HEK293 (cell line): ENCODE measurements around the gene PMP22.

Source experiments
- CTCF ChIA-PET: fragments of 350-600 bp; formaldehyde crosslinking; extraction: SDS; loops from one replicate; lab custom pipeline; 2021; ENCODE audit warnings: antibody characterized with exemption; lab: Yijun Ruan, JAX
- POLR2A ChIA-PET: fragments of 300-600 bp; formaldehyde crosslinking; extraction: SDS; loops from one replicate; lab custom pipeline; 2020; ENCODE audit warnings: antibody characterized with exemption, inconsistent platforms; lab: Yijun Ruan, JAX
- H3K27ac ChIP-seq: fragments of 200-500 bp; sonication (Bioruptor generic); 2 replicates; pipeline ENCODE4 v1.5.1; 2014; ENCODE audit warnings: low read depth, low read length, control low read depth, inconsistent platforms; ENCODE audit errors: extremely low read depth
- H3K36me3 ChIP-seq, 2 experiments: fragments of 200-500 bp in 1 of 2; sonication (Bioruptor generic) in 1 of 2; 1 replicate in 1 of 2; 2 replicates in 1 of 2; pipeline ENCODE4 v1.5.1; 2014 to 2017; ENCODE audit warnings: inconsistent platforms in 2 of 2, low read length in 2 of 2; ENCODE audit not compliant: control insufficient read depth in 2 of 2, insufficient read depth in 1 of 2
- H3K4me1 ChIP-seq: fragments of 200-500 bp; sonication (Bioruptor generic); 2 replicates; pipeline ENCODE4 v1.5.1; 2014; ENCODE audit warnings: mild to moderate bottlenecking, low read length, inconsistent platforms; ENCODE audit not compliant: control insufficient read depth, insufficient read depth
- H3K4me3 ChIP-seq: 2 replicates; pipeline ENCODE4 v1.5.1; 2011; ENCODE audit warnings: low read depth, mild to moderate bottlenecking, control low read depth, low read length, moderate library complexity
- H3K9me3 ChIP-seq: fragments of 200-500 bp; sonication (Bioruptor generic); 2 replicates; pipeline ENCODE4 v1.5.1; 2014; ENCODE audit warnings: low read depth, low read length, inconsistent platforms; ENCODE audit not compliant: control insufficient read depth, insufficient read depth
- IKZF3 ChIP-seq: fragments of 450-650 bp; IDR thresholded peaks from 2 replicates; pipeline ENCODE4 v1.5.0; 2018; ENCODE audit warnings: missing biosample characterization, mild to moderate bottlenecking, missing genetic modification characterization, moderate library complexity
- SP2 ChIP-seq: fragments of 450-650 bp; formaldehyde crosslinking; IDR thresholded peaks from 2 replicates; pipeline ENCODE4 v1.5.1; 2016; ENCODE audit warnings: missing biosample characterization, missing genetic modification characterization
- YY1 ChIP-seq: fragments of 450-650 bp; formaldehyde crosslinking; IDR thresholded peaks from 2 replicates; pipeline ENCODE4 v1.5.1; 2018; ENCODE audit warnings: missing biosample characterization, missing genetic modification characterization
- ZBTB8A ChIP-seq: fragments of 450-650 bp; formaldehyde crosslinking; IDR thresholded peaks from 2 replicates; pipeline ENCODE4 v1.5.1; 2016; ENCODE audit warnings: missing biosample characterization, missing genetic modification characterization
- ZNF157 ChIP-seq: fragments of 450-650 bp; formaldehyde crosslinking; IDR thresholded peaks from 2 replicates; pipeline ENCODE4 v1.5.1; 2016; ENCODE audit warnings: missing biosample characterization, missing genetic modification characterization
- ZNF184 ChIP-seq: fragments of 450-650 bp; IDR thresholded peaks from 2 replicates; pipeline ENCODE4 v1.5.1; 2018; ENCODE audit warnings: missing biosample characterization, mild to moderate bottlenecking, missing genetic modification characterization
- ZNF19 ChIP-seq: fragments of 450-650 bp; formaldehyde crosslinking; IDR thresholded peaks from 2 replicates; pipeline ENCODE4; 2016; ENCODE audit warnings: missing biosample characterization, missing genetic modification characterization, low read depth
- ZNF48 ChIP-seq: fragments of 450-650 bp; formaldehyde crosslinking; IDR thresholded peaks from 2 replicates; pipeline ENCODE4 v1.5.1; 2016; ENCODE audit warnings: missing biosample characterization, missing genetic modification characterization
- ZNF529 ChIP-seq: fragments of 450-650 bp; formaldehyde crosslinking; IDR thresholded peaks from 2 replicates; pipeline ENCODE4 v1.5.1; 2017; ENCODE audit warnings: missing genetic modification characterization, missing biosample characterization; ENCODE audit not compliant: insufficient replicate concordance
- ZNF549 ChIP-seq: fragments of 450-650 bp; IDR thresholded peaks from 2 replicates; pipeline ENCODE4 v1.5.1; 2018; ENCODE audit warnings: missing biosample characterization, missing genetic modification characterization, mild to moderate bottlenecking, inconsistent platforms, moderate library complexity
- ZNF626 ChIP-seq: fragments of 450-650 bp; sonication (Bioruptor Pico); formaldehyde crosslinking; IDR thresholded peaks from 2 replicates; pipeline ENCODE4 v1.5.1; 2018; ENCODE audit warnings: missing biosample characterization, missing genetic modification characterization, inconsistent platforms
- ZNF791 ChIP-seq: fragments of 450-650 bp; formaldehyde crosslinking; IDR thresholded peaks from 2 replicates; pipeline ENCODE4 v1.5.1; 2016; ENCODE audit warnings: missing biosample characterization, missing genetic modification characterization
- ZSCAN16 ChIP-seq: fragments of 450-650 bp; formaldehyde crosslinking; IDR thresholded peaks from 2 replicates; pipeline ENCODE4 v1.5.1; 2016; ENCODE audit warnings: missing biosample characterization, missing genetic modification characterization
- TF ChIP-seq, protein P1 (sequence below): fragments of 450-650 bp; formaldehyde crosslinking; IDR thresholded peaks from 2 replicates; pipeline ENCODE4 v1.5.1; 2016; ENCODE audit warnings: missing biosample characterization, missing genetic modification characterization
- TF ChIP-seq, protein P2 (sequence below): fragments of 450-650 bp; formaldehyde crosslinking; IDR thresholded peaks from 2 replicates; pipeline ENCODE4 v1.5.1; 2016; ENCODE audit warnings: missing biosample characterization, missing genetic modification characterization, borderline replicate concordance
- TF ChIP-seq, protein P3 (sequence below): fragments of 450-650 bp; formaldehyde crosslinking; IDR thresholded peaks from 2 replicates; pipeline ENCODE4 v1.5.1; 2016; ENCODE audit warnings: missing biosample characterization, missing genetic modification characterization, low read depth

The PMP22 gene

DNA sequence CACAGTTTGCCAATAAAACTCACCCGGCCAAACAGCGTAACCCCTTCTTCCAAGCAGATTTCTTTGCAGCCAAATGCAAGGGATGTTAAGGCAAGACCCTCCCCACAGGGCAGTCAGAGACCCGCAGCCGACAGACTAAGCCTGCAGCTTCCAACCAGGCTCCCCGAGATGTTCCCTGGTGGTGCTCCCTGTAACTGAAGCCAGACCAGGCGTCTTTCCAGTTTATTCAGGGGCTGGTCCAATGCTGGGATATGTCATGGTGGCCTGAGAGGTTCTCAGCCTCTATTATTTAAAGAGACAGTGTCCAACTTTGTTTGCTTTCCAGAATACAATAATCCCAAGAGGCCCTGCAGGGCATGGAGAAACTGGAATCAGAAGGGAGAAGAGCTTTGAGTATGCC is at the start of gene PMP22:
Gene PMP22, minus strand, starts transcription at position 196 of the 400 bp plus-strand sequence. CDS start 4,599 bp downstream, outside the sequence.
- no peak within 1 kb of the TSS for H3K4me3 ChIP-seq
- no peaks in the 10 kb centered on the region for H3K9me3 ChIP-seq
- H3K4me1 ChIP-seq = peaks cover 7% of the 10 kb centered on the region
- TF ChIP-seq SP2 (tag by site-specific recombination) = no peak
- TF ChIP-seq YY1 (tag by site-specific recombination) = no peak
- TF ChIP-seq ZNF48 (tag by site-specific recombination) = no peak
- TF ChIP-seq ZBTB8A (tag by site-specific recombination) = no peak
- TF ChIP-seq ZSCAN16 (tag by site-specific recombination) = no peak
- no peak for TF ChIP-seq IKZF3 (tag by site-specific recombination)
- TF ChIP-seq, protein P1, sequence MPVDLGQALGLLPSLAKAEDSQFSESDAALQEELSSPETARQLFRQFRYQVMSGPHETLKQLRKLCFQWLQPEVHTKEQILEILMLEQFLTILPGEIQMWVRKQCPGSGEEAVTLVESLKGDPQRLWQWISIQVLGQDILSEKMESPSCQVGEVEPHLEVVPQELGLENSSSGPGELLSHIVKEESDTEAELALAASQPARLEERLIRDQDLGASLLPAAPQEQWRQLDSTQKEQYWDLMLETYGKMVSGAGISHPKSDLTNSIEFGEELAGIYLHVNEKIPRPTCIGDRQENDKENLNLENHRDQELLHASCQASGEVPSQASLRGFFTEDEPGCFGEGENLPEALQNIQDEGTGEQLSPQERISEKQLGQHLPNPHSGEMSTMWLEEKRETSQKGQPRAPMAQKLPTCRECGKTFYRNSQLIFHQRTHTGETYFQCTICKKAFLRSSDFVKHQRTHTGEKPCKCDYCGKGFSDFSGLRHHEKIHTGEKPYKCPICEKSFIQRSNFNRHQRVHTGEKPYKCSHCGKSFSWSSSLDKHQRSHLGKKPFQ (tag by site-specific recombination) = no peak
- no peak for TF ChIP-seq ZNF791 (tag by site-specific recombination)
- POLR2A ChIA-PET = no interaction called here
- H3K36me3 ChIP-seq = no peaks in the 10 kb centered on the region
- CTCF ChIA-PET = interaction anchor here (6.7 kb wide), 1 partner anchor 238 kb away, joined by 73 read pairs; no protein-coding TSS in a partner anchor
- no peak within 1 kb of the TSS for H3K27ac ChIP-seq

DNA sequence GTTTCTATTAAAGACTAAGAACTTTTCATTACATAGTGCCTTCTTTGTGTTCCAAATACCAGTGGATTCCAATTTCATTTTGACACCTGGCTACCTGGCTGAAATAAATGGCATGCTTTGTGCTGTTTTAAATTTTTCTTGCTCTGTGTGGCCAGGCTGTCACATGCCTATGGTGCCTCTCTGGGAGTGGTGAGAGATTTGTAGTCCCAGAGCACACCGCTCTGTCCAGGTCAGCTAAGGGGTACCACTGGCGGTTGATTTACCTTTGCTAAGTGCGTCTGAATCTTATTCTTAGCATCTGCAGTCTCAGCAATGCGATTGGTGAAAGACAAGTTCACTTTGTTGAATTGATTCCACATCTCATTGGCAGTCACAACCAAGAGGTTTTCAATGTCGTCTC is 46.9 kb upstream of the PMP22 start:
- Histone ChIP-seq H3K4me1 (no peaks in the 10 kb centered on the region), H3K9me3 (no peaks in the 10 kb centered on the region), H3K27ac (no peak overlapping the region), H3K4me3 (no peak overlapping the region), H3K36me3 (no peaks in the 10 kb centered on the region)
- ChIA-PET CTCF (interaction anchor here (0.9 kb wide), 1 partner anchor 54 kb away, joined by 3 read pairs; no protein-coding TSS in a partner anchor), POLR2A (no interaction called here)
- no peak for TF ChIP-seq ZNF549 (tag by site-specific recombination)
- TF ChIP-seq ZNF791 (tag by site-specific recombination) = no peak
- TF ChIP-seq ZNF184 (tag by site-specific recombination) = no peak
- no peak for TF ChIP-seq ZNF19 (tag by site-specific recombination)
- TF ChIP-seq, protein P2, sequence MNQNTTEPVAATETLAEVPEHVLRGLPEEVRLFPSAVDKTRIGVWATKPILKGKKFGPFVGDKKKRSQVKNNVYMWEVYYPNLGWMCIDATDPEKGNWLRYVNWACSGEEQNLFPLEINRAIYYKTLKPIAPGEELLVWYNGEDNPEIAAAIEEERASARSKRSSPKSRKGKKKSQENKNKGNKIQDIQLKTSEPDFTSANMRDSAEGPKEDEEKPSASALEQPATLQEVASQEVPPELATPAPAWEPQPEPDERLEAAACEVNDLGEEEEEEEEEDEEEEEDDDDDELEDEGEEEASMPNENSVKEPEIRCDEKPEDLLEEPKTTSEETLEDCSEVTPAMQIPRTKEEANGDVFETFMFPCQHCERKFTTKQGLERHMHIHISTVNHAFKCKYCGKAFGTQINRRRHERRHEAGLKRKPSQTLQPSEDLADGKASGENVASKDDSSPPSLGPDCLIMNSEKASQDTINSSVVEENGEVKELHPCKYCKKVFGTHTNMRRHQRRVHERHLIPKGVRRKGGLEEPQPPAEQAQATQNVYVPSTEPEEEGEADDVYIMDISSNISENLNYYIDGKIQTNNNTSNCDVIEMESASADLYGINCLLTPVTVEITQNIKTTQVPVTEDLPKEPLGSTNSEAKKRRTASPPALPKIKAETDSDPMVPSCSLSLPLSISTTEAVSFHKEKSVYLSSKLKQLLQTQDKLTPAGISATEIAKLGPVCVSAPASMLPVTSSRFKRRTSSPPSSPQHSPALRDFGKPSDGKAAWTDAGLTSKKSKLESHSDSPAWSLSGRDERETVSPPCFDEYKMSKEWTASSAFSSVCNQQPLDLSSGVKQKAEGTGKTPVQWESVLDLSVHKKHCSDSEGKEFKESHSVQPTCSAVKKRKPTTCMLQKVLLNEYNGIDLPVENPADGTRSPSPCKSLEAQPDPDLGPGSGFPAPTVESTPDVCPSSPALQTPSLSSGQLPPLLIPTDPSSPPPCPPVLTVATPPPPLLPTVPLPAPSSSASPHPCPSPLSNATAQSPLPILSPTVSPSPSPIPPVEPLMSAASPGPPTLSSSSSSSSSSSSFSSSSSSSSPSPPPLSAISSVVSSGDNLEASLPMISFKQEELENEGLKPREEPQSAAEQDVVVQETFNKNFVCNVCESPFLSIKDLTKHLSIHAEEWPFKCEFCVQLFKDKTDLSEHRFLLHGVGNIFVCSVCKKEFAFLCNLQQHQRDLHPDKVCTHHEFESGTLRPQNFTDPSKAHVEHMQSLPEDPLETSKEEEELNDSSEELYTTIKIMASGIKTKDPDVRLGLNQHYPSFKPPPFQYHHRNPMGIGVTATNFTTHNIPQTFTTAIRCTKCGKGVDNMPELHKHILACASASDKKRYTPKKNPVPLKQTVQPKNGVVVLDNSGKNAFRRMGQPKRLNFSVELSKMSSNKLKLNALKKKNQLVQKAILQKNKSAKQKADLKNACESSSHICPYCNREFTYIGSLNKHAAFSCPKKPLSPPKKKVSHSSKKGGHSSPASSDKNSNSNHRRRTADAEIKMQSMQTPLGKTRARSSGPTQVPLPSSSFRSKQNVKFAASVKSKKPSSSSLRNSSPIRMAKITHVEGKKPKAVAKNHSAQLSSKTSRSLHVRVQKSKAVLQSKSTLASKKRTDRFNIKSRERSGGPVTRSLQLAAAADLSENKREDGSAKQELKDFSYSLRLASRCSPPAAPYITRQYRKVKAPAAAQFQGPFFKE (tag by site-specific recombination) = no peak
- TF ChIP-seq, protein P3, sequence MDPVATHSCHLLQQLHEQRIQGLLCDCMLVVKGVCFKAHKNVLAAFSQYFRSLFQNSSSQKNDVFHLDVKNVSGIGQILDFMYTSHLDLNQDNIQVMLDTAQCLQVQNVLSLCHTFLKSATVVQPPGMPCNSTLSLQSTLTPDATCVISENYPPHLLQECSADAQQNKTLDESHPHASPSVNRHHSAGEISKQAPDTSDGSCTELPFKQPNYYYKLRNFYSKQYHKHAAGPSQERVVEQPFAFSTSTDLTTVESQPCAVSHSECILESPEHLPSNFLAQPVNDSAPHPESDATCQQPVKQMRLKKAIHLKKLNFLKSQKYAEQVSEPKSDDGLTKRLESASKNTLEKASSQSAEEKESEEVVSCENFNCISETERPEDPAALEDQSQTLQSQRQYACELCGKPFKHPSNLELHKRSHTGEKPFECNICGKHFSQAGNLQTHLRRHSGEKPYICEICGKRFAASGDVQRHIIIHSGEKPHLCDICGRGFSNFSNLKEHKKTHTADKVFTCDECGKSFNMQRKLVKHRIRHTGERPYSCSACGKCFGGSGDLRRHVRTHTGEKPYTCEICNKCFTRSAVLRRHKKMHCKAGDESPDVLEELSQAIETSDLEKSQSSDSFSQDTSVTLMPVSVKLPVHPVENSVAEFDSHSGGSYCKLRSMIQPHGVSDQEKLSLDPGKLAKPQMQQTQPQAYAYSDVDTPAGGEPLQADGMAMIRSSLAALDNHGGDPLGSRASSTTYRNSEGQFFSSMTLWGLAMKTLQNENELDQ (tag by site-specific recombination) = no peak
- TF ChIP-seq ZNF529 (tag by site-specific recombination) = no peak
- no peak for TF ChIP-seq ZNF157 (tag by site-specific recombination)
- TF ChIP-seq ZNF626 (tag by site-specific recombination) = no peak
